Mononuclear cell (primary cell): ENCODE results near the gene AKAIN1. TPM values are rescaled to one million over a fixed set of nuclear protein-coding genes. Genes with fewer than 3 reads are reported as not detected.

Experiments
- H3K27me3 ChIP-seq: 2 replicates; pipeline ENCODE4 v1.6.0; 2011; ENCODE audit warnings: low read length, control low read depth; ENCODE audit not compliant: insufficient read depth
- H3K4me1 ChIP-seq: 2 replicates; pipeline ENCODE4 v1.5.1; 2011; ENCODE audit warnings: mild to moderate bottlenecking, low read length, control low read depth; ENCODE audit not compliant: insufficient read depth
- H3K4me3 ChIP-seq: 2 replicates; pipeline ENCODE4 v1.5.1; 2011; ENCODE audit warnings: mild to moderate bottlenecking, low read length, moderate library complexity
- H3K9me3 ChIP-seq: 2 replicates; pipeline ENCODE4 v1.5.1; 2011; ENCODE audit warnings: low read depth, mild to moderate bottlenecking, control low read depth, low read length
- total RNA-seq: library from RNA; depleted of rRNA; stranded (reverse); fragments of >200 nt; gene quantifications from one replicate; pipeline ENCODE4 v1.2.3, GENCODE V29; 2012

The AKAIN1 gene
- total RNA-seq, 1 donor = not detected

DNA sequence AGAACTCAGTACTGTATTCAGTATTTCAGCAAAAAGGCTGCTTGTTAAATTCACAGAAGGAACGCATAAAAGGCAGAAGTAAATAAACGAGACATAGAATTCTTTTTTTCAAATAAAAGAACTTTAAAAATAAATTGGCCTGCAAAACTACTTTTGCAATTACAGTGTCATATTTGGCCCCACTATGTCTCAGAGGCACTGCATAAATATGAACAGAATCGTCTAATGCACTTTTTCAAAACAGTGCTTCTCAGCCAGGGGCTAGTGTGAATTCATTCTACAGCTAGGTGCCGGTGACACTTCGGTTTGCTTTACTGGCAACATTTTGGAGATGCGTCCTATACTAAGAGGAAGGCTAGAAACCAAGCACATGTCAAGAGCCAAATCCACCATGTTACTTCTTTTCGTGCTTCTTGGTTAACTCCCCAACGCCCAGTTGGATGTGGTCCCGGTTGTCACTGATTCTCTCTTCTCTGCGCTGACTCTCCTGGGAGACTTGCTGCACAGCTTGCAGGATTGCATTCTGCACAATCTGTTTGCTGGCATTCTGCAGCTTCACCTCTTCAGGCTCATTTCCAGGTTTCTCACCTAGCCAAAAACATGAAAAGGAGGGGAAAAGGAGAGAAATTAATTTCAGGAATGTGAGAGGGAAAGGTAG is 51.8 kb downstream of the AKAIN1 start:
- no peak overlapping the region for H3K4me3 ChIP-seq

DNA sequence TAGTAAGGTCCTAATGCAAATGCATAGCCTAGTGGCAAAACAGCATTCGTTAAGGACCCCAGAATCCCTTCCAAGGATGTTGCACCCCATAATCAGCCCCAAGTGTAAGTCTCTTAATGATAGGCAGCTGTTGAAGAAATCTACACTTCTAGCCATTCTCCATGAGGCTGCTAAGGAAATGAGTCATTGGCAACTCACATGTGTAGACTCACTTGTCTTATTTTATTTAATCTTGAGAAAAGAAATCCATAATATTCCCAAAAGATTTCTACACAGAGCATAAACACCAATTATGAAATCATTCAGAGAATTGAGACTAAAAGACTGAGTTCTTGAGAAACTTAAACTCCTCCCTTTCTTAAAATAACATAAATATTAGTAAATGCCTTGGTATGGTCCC is 52.4 kb downstream of the AKAIN1 start:
- Histone ChIP-seq H3K27me3 (no peaks in the 10 kb centered on the region), H3K4me1 (no peaks in the 10 kb centered on the region), H3K4me3 (no peak overlapping the region), H3K9me3 (no peaks in the 10 kb centered on the region)

More for the DNA sequence above, 51.8 kb downstream of the AKAIN1 start:
- Histone ChIP-seq H3K27me3 (no peaks in the 10 kb centered on the region), H3K9me3 (no peaks in the 10 kb centered on the region), H3K4me1 (no peaks in the 10 kb centered on the region)

DNA sequence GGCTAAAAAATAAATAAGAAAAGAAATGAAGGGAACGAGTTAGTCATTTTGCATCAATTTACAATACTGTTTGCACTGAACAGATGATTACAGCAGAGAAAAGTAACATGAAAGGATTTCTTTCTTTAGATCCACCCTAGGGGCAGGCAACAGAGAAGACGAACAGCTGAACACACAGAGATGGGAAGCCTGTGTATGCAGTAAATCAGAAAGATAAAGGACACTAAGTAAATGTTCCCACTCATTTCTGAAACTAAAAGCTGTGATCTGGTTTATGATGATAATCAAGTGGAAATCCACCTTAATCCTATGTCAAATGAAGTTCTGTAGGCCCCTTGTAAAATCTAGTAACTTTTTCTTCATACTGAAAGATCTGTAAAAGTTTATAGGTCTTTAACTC is 54.2 kb downstream of the AKAIN1 start:
- H3K4me1 ChIP-seq = no peaks in the 10 kb centered on the region
- H3K4me3 ChIP-seq = no peak overlapping the region
- no peaks in the 10 kb centered on the region for H3K27me3 ChIP-seq
- no peaks in the 10 kb centered on the region for H3K9me3 ChIP-seq

DNA sequence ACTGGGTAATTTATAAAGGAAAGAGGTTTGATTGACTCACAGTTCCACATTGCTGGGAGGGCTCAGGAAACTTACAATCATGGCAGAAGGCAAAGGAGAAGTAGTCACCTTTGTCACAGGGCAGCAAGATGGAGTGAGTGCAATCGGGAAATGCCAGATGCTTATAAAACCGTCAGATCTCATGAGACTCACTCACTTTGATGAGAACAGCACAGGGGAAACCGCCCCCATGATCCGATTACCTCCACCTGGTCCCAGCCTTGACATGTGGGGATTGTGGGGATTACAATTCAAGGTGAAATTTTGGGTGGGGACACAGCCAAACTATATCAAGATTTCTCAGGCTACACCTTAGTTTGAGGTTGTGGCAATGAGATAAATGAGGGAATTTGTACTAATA is 54.9 kb downstream of the AKAIN1 start:
- Histone ChIP-seq H3K4me1 (no peaks in the 10 kb centered on the region), H3K9me3 (no peaks in the 10 kb centered on the region), H3K27me3 (no peaks in the 10 kb centered on the region), H3K4me3 (no peak overlapping the region)

DNA sequence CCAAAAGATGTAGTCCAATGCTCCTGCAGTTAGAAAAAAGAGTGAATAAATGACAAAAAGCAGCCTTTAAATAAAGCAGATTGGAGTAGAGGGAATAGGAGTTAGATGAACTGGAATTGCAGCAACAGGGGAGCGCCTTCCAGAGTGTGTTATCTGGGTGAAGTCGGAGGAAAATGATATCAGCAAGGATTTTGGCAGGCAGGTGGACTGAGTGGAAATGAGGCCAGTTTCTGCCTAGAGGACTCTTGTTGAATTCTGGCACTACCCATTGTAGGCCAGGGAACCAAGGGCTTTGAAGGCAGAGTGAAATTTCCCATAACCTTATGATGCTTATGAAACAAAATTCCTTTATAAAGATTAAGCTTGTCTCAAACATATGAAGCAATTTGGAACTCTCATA is 59.8 kb downstream of the AKAIN1 start:
- no peaks in the 10 kb centered on the region for H3K4me1 ChIP-seq
- no peaks in the 10 kb centered on the region for H3K9me3 ChIP-seq
- no peaks in the 10 kb centered on the region for H3K27me3 ChIP-seq

DNA sequence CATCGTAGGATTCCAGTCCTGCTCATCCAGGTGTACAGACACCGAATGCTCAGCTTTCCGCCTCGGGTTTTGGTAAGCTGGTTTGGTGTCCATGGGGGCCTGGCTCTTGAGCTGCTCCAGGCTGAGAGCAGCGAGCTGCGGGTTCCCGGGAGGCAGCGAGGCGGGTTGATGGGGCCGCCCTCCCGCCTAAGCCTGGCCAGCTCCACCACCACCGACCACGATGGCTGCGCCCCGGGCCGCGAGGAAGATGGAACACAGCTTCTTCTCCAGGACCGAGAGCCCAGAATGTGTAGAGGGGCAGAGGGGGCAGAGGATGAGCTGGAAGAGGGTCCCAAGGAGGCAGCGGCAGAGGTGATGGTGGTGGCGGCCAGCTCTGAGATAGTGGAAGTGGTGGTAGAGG is 64.1 kb downstream of the AKAIN1 start:
- no peaks in the 10 kb centered on the region for H3K27me3 ChIP-seq
- no peak overlapping the region for H3K4me3 ChIP-seq
- no peaks in the 10 kb centered on the region for H3K4me1 ChIP-seq
- no peaks in the 10 kb centered on the region for H3K9me3 ChIP-seq

More for the DNA sequence above, 59.8 kb downstream of the AKAIN1 start:
- no peak overlapping the region for H3K4me3 ChIP-seq

DNA sequence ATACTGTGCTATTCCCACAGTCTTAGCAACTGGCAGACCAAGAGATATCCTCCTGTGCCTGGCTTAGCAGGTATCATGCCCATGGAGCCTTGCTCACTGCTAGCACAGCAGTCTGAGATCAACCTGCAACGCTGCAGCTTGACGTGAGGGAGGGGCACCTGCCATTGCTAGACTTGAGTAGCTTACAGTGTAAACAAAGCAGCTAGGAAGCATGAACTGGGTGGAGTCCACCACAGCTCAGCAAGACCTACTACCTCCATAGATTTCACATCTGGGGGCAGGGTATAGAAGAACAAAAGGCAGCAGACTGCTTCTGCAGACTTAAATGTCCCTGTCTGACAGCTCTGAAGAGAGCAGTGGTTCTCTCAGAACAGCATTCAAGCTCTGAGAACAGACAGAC is 74.8 kb downstream of the AKAIN1 start:
- no peak overlapping the region for H3K4me3 ChIP-seq
- H3K4me1 ChIP-seq = no peaks in the 10 kb centered on the region
- H3K27me3 ChIP-seq = no peaks in the 10 kb centered on the region
- H3K9me3 ChIP-seq = peaks cover 19% of the 10 kb centered on the region

DNA sequence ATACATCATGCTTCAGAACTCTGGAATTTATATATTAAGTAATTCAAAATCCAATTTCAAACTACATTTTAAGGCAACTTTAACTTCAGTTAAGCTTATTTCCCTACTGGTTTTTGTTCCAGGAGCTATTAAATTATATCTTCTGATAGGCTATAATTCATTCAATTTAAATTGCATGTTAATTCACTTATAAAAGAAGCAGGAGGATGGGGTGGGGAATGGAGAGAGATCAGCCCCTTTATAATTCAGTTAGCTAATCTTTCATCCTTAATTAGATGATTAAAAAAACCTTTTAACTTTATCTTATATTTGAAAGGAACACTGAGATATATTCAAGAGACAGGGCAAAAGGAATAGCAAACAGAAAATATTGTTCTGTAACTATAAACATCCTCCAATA is 86.8 kb downstream of the AKAIN1 start:
- H3K4me1 ChIP-seq = no peaks in the 10 kb centered on the region
- H3K4me3 ChIP-seq = no peak overlapping the region

DNA sequence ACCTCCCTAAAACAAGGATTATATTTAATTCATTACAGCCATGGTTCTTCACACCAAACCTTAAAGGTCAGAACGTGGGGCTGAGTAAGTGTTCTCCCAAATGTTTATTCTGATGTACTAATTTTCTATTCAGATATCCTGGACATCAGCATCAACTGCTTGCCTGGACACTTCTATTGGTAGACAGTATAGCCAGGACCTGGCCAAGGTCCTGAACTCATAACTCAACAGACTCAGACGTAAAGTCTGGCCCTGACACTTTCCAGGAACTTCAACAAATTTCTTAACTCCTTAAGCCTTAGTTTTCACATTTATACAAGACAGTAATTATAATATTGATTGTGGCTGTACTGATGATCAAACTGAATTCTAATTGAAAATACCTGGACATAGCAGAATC is 89.1 kb downstream of the AKAIN1 start:
- no peaks in the 10 kb centered on the region for H3K9me3 ChIP-seq
- H3K4me3 ChIP-seq = no peak overlapping the region
- no peaks in the 10 kb centered on the region for H3K4me1 ChIP-seq
- no peaks in the 10 kb centered on the region for H3K27me3 ChIP-seq

More for the DNA sequence above, 86.8 kb downstream of the AKAIN1 start:
- H3K9me3 ChIP-seq = no peaks in the 10 kb centered on the region
- no peaks in the 10 kb centered on the region for H3K27me3 ChIP-seq

DNA sequence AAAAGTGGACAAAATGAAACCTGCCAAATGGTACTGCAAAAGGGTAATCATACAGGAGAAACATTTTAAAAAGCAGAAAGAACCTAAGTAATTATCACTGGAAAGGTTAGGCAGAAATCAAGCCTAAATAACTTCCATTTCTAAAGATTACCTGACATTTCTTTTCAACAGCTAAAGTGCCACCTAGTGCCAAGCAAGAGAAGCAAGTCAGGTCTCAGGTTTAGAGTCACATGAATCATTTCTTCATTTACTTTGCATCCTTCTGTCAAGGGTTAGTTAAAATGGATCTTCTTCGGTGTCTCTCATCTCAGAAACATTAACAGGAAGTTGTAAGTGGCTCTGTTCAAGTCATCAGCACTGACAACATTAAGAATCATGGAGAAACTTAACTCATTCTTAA is 90.3 kb downstream of the AKAIN1 start:
- H3K9me3 ChIP-seq = no peaks in the 10 kb centered on the region
- H3K4me3 ChIP-seq = no peak overlapping the region
- no peaks in the 10 kb centered on the region for H3K4me1 ChIP-seq
- no peaks in the 10 kb centered on the region for H3K27me3 ChIP-seq

DNA sequence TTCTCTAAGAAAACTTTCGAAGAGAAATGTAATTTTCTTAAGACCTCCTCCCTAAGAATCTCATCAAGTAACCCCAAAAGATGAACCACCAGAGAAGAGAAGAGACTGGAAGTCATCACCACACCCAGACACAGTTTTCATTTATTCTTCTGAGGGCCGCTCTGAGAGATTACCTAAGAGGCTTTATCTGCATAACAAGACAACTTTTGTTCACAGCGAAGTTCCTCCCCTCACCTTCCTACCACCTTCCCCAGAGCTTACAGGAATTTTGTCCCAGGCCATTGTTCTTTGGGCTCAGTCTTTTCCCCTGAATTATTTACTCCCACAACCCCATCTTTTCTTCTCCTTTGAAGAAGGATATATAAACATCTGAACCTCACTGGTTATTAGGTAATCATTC is 92.8 kb downstream of the AKAIN1 start:
- Histone ChIP-seq H3K4me1 (no peaks in the 10 kb centered on the region), H3K9me3 (no peaks in the 10 kb centered on the region), H3K27me3 (no peaks in the 10 kb centered on the region), H3K4me3 (no peak overlapping the region)

DNA sequence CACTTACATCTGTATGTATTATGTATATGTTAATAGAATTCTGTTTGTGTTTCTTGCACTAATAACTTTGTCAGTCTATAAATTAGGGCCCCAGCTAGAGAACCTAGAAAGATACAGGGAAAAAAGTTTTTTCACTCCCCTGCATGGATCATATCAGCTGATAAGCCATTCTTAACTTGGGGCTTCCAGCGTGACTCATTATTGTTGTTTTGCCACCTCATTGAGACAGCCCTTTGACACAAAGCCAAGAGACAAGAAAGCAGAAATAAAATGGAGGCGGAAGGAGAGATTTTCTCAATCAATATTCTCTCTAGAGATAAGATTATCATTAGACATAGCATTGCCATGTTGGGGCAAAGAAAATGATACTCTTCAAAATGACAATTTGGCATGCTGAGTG is 93.4 kb downstream of the AKAIN1 start:
- Histone ChIP-seq H3K4me3 (no peak overlapping the region), H3K9me3 (no peaks in the 10 kb centered on the region), H3K27me3 (no peaks in the 10 kb centered on the region), H3K4me1 (no peaks in the 10 kb centered on the region)

DNA sequence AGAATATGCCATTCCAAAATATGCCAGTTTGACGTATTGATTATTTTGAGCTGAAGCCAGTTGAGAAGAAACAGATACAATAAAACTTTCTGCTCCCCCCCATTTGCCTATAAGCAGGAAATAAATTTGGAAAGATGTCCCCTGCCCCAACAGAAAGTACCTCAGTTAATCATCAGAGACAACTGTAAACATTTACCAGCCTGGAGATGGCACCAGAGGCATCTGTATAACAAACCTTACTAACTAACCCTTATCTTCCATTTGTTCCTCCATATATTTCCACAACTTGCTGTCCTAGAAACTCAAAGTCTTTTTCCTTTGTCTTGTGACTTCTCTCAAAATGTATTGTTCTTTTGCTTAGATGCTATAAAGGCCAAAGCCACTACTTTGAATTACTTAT is 93.8 kb downstream of the AKAIN1 start:
- H3K27me3 ChIP-seq = no peaks in the 10 kb centered on the region
- H3K4me1 ChIP-seq = no peaks in the 10 kb centered on the region
- H3K4me3 ChIP-seq = no peak overlapping the region
- no peaks in the 10 kb centered on the region for H3K9me3 ChIP-seq

DNA sequence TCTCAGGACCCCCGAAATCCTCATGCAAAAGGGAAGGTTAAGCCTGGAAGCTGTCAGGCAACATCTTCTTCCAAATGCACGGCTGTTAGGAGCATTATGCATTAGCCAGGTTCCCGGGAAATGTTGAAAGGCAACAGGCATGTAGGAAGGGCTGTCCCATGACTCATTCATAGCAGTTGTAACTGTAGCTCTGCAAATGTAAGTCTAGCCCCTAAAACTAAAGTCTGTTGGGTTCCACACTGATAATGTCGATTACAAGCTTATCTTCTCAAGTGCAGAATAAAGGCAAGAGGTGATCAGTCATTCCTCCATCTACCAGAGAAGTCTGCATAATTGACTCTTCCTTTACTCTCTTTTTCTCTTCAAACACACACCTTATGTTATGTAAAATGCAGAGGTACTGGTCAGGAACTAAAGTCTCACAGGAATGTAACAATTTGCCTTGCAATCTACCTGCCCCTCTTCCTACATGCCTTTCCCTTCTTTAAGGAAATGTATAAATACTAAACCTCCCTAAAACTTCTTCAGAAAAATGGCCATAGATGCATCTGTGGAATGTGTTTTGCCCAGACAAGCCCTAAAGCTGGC is 99.8 kb downstream of the AKAIN1 start:
- no peaks in the 10 kb centered on the region for H3K27me3 ChIP-seq
- H3K4me3 ChIP-seq = no peak overlapping the region
- no peaks in the 10 kb centered on the region for H3K4me1 ChIP-seq
- no peaks in the 10 kb centered on the region for H3K9me3 ChIP-seq

DNA sequence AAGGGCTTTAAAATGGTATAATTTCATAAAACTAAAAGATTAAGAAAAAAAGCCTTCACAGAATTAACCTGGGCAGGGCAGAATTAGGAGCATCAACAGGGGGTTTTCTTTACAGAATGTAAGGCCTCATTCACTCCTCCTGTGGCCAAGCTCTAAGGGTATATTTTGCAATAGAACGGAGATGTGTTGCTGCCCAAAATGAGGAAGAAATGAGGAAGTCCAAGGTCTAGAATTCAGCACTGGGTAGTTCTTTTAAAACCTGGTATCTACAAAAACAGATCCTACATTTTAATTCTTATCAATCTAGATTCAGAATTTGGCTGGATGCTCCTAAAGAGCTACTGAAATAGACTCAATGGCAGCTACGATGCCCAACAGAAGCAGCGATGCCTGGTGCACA is 101.8 kb downstream of the AKAIN1 start:
- Histone ChIP-seq H3K9me3 (no peaks in the 10 kb centered on the region), H3K4me3 (no peak overlapping the region), H3K27me3 (no peaks in the 10 kb centered on the region), H3K4me1 (no peaks in the 10 kb centered on the region)

DNA sequence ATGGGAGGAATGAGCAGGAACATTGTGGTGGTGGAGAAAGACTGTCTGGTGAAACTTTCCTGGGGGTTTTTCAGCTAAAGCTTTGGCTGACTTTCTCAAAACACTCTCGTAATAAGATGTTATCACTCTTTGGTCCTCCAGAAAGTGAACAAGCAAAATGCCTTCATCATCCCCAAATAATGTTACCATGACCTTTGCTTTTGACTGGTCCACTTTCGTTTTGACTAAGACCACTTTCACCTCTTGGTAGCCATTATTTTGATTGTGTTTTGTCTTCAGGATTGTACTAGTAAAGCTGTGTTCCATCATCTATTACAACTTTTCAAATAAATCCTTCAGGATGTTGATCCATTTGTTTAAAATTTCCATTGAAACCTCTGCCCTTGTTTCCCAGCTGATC is 103.2 kb downstream of the AKAIN1 start:
- H3K9me3 ChIP-seq = no peaks in the 10 kb centered on the region
- H3K4me3 ChIP-seq = no peak overlapping the region
- H3K27me3 ChIP-seq = no peaks in the 10 kb centered on the region
- no peaks in the 10 kb centered on the region for H3K4me1 ChIP-seq
